Body of pancreas (tissue), 4 donors: ENCODE results near the gene AP5B1.

Source experiments
- CTCF ChIP-seq, 7 experiments: fragments of 450-650 bp in 4 of 7; fragments of 200-600 bp in 3 of 7; sonication (generic) in 3 of 7; IDR thresholded peaks; one replicate each; pipeline ENCODE4 v1.5.1; 2016 to 2019; ENCODE audit warnings: antibody characterized with exemption in 7 of 7
- POLR2A ChIP-seq, 3 donors: fragments of 450-650 bp; IDR thresholded peaks; one replicate each; pipeline ENCODE4 v1.6.1; 2016; ENCODE audit warnings: antibody characterized with exemption in 3 of 3, mild to moderate bottlenecking in 2 of 3

- no peak for TF ChIP-seq POLR2A (IDR thresholded peaks at IDR 0.05)
- no peak for TF ChIP-seq CTCF (IDR thresholded peaks at IDR 0.05)
Measured at GRCh38 chr11:65816696-65817095, 35.9 kb upstream of the AP5B1 start.
